Esophagus squamous epithelium (tissue), 5 donors: ENCODE measurements around the gene CCDC78. TPM values are rescaled to one million over a fixed set of nuclear protein-coding genes. Genes with fewer than 3 reads are reported as not detected.
A peak's percentile ranks its signal among the peaks of the same experiment; 100 is the strongest.

ENCODE experiments used
- DNase-seq: peaks from one replicate; lab custom pipeline; 2025; lab: John Stamatoyannopoulos, UW
- H3K27ac ChIP-seq, 4 donors: fragments of 200-600 bp; sonication (generic); one replicate each; pipeline ENCODE4 v1.5.1; 2016 to 2019; ENCODE audit warnings: mild to moderate bottlenecking in 1 of 4
- H3K27me3 ChIP-seq, 4 donors: fragments of 200-600 bp; sonication (generic); 1 replicate in 3 of 4; 2 replicates in 1 of 4; pipeline versions ENCODE4 v1.5.1 to v1.6.0; 2017 to 2021; ENCODE audit warnings: antibody characterized with exemption in 1 of 4
- H3K36me3 ChIP-seq, 3 donors: fragments of 200-600 bp; sonication (generic); one replicate each; pipeline ENCODE4 v1.5.1; 2016 to 2019
- H3K4me1 ChIP-seq, 3 donors: fragments of 200-600 bp; sonication (generic); one replicate each; pipeline ENCODE4 v1.5.1; 2017 to 2019
- H3K4me3 ChIP-seq, 4 donors: fragments of 200-600 bp; sonication (generic); 1 replicate in 3 of 4; 2 replicates in 1 of 4; pipeline ENCODE4 v1.5.1; 2016 to 2019; ENCODE audit warnings: mild to moderate bottlenecking in 2 of 4, moderate library complexity in 1 of 4
- H3K9me3 ChIP-seq, 3 donors: fragments of 200-600 bp; sonication (generic); one replicate each; pipeline ENCODE4 v1.5.1; 2016 to 2019
- POLR2A ChIP-seq, 4 donors: fragments of 450-650 bp; IDR thresholded peaks; one replicate each; pipeline ENCODE4 v1.6.1; 2017; ENCODE audit warnings: antibody characterized with exemption in 4 of 4, mild to moderate bottlenecking in 4 of 4, moderate library complexity in 3 of 4
- WGBS, 2 donors: methylation state at CpG; one replicate each; pipeline ENCODE4 v1.1.5; 2018; 5-methylcytosine and 5-hydroxymethylcytosine counted together
- intact Hi-C: fragments of 100-400 bp; cut with DNase I; formaldehyde crosslinking; loops from one replicate; pipeline ENCODE4 v1.15.0; 2022
- total RNA-seq, 4 donors: library from RNA; depleted of rRNA; stranded (reverse); fragments of >200 nt; gene quantifications; one replicate each; pipeline ENCODE4 v1.1.0, GENCODE V29; 2016
- TF ChIP-seq, protein P1 (sequence below), 6 experiments: fragments of 450-650 bp in 4 of 6; fragments of 200-600 bp in 2 of 6; sonication (generic) in 2 of 6; IDR thresholded peaks; one replicate each; pipeline ENCODE4 v1.5.1; 2016 to 2019; ENCODE audit warnings: antibody characterized with exemption in 6 of 6, mild to moderate bottlenecking in 4 of 6, moderate library complexity in 4 of 6
- donor health status: DM: yes; HTN: yes; CAD: no.

CCDC78 gene
- total RNA-seq, 4 donors from 2014 or later, result under 0.01 to 1.0 (median 0.47) TPM

GRCh38 chr16:687499-687898 is 38.7 kb downstream of the CCDC78 start:
- Histone ChIP-seq H3K36me3 (peaks cover 6 to 40% (median 7%) of the 10 kb centered on the region in 3 donors), H3K4me1 (peaks cover 49 to 85% (median 49%) of the 10 kb centered on the region in 3 donors), H3K27me3 (peaks cover 0 to 10% (median 0%) of the 10 kb centered on the region in 4 donors), H3K9me3 (no peaks in the 10 kb centered on the region), H3K27ac (no peak overlapping the region), H3K4me3 (no peak overlapping the region)
- DNase-seq, result no peak
- no CpG with 5 or more reads among the region's 19 CpGs for WGBS, 2 donors
- intact Hi-C loops, result no loop called here
- TF ChIP-seq, protein P1, sequence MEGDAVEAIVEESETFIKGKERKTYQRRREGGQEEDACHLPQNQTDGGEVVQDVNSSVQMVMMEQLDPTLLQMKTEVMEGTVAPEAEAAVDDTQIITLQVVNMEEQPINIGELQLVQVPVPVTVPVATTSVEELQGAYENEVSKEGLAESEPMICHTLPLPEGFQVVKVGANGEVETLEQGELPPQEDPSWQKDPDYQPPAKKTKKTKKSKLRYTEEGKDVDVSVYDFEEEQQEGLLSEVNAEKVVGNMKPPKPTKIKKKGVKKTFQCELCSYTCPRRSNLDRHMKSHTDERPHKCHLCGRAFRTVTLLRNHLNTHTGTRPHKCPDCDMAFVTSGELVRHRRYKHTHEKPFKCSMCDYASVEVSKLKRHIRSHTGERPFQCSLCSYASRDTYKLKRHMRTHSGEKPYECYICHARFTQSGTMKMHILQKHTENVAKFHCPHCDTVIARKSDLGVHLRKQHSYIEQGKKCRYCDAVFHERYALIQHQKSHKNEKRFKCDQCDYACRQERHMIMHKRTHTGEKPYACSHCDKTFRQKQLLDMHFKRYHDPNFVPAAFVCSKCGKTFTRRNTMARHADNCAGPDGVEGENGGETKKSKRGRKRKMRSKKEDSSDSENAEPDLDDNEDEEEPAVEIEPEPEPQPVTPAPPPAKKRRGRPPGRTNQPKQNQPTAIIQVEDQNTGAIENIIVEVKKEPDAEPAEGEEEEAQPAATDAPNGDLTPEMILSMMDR (IDR thresholded peaks at IDR 0.05), result no peak
- TF ChIP-seq POLR2A (IDR thresholded peaks at IDR 0.05), result no peak

- H3K4me3 ChIP-seq, result no peak overlapping the region
- no peaks in the 10 kb centered on the region for H3K9me3 ChIP-seq
- H3K36me3 ChIP-seq, result peaks cover 15 to 49% (median 15%) of the 10 kb centered on the region in 3 donors
- peaks cover 56 to 85% (median 57%) of the 10 kb centered on the region in 3 donors for H3K4me1 ChIP-seq
- WGBS, 2 donors, result 75 to 94% methylated on average over 2 to 9 of the region's 51 CpGs
- no peak overlapping the region for H3K27ac ChIP-seq
- peaks cover 0 to 2% (median 0%) of the 10 kb centered on the region in 4 donors for H3K27me3 ChIP-seq
- intact Hi-C loops, result no loop called here
- TF ChIP-seq, protein P1 (IDR thresholded peaks at IDR 0.05), result no peak
- TF ChIP-seq POLR2A (IDR thresholded peaks at IDR 0.05), result no peak
- DNase-seq, result no peak
These were observed 39.6 kb downstream of the CCDC78 start for GRCh38 chr16:686459-687260.

DNA sequence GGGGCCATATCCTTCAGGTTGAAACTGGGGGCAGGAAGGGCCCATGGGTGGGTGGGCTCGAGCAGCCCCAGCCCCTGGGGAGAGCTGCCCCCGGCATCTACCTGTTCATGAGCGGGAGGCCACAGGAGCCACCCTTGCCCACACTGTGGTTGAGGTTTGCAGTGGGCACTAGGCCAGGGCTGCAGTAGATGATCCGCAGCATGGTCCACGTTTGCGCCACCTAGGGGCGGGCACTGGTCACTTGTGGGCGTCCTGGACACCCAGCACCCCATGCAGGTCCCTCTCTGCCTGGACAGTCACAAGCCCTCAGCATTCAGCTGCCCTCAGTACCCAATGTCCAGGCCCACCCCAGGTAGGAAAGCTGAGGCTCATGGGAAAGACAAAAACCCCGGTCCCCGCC is 40.3 kb downstream of the CCDC78 start:
- Histone ChIP-seq H3K4me3 (no peak overlapping the region), H3K36me3 (peaks cover 17 to 53% (median 19%) of the 10 kb centered on the region in 3 donors), H3K27ac (peak overlapping the region in 1 of 4 donors; percentile 5), H3K9me3 (no peaks in the 10 kb centered on the region), H3K27me3 (no peaks in the 10 kb centered on the region), H3K4me1 (peaks cover 61 to 85% (median 64%) of the 10 kb centered on the region in 3 donors)
- 60% methylated on average over 1 of the region's 10 CpGs for WGBS, 2 donors
- intact Hi-C loops, result no loop called here
- no peak for DNase-seq
- no peak for TF ChIP-seq POLR2A (IDR thresholded peaks at IDR 0.05)
- TF ChIP-seq, protein P1 (IDR thresholded peaks at IDR 0.05), result peak in 1 of 6 experiments; percentile 40

GRCh38 chr16:684961-685696 is 41.1 kb downstream of the CCDC78 start:
- H3K36me3 ChIP-seq, result peaks cover 17 to 53% (median 19%) of the 10 kb centered on the region in 3 donors
- no peaks in the 10 kb centered on the region for H3K27me3 ChIP-seq
- peak overlapping the region; percentile 83 to 91 (median 86) for H3K27ac ChIP-seq
- no peak for DNase-seq
- intact Hi-C loops, result no loop called here
- H3K4me3 ChIP-seq, result peak overlapping the region; percentile 55 to 88 (median 65)
- no peak for TF ChIP-seq POLR2A (IDR thresholded peaks at IDR 0.05)
- TF ChIP-seq, protein P1 (IDR thresholded peaks at IDR 0.05), result no peak
- peaks cover 60 to 82% (median 60%) of the 10 kb centered on the region in 3 donors for H3K4me1 ChIP-seq
- 86 to 91% methylated on average over 15 to 20 of the region's 61 CpGs for WGBS, 2 donors
- no peaks in the 10 kb centered on the region for H3K9me3 ChIP-seq
